Stimulated activated CD8-positive, alpha-beta memory T cell treated with anti-CD3 and anti-CD28 coated beads, Interleukin-12 subunit alpha, Interleukin-12 subunit beta, amount 100 ng/mL, for 24 hours (primary cell): ENCODE results near the gene C2CD5.

Experiments used
- DNase-seq: peaks from one replicate; pipeline ENCODE4 v3.0.0-alpha.2; 2020; ENCODE audit errors: extremely low read depth

Gene C2CD5

GRCh38 chr12:22416801-22417200, 127.5 kb downstream of the C2CD5 start:
- DNase-seq: no peak

GRCh38 chr12:22415342-22416309, 128.7 kb downstream of the C2CD5 start:
- DNase-seq: no peak

DNA sequence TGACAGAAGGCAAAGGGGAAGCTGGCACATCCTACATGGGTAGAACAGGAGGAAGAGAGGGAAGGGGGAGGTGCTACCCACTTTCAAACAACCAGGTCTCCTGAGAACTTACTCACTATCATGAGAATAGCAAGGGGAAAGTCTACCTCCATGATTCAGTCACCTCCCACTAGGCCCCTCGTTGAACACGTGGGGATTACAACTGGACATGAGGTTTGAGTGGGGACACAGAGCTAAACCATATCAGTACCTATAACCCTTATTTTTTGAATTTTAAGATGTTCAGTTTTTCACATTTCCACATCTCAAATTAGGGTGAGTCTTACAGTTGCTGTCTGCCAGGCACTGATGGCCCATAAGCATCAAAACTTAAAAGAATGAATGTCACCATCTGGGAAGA, 129.6 kb downstream of the C2CD5 start:
- no peak for DNase-seq

DNA sequence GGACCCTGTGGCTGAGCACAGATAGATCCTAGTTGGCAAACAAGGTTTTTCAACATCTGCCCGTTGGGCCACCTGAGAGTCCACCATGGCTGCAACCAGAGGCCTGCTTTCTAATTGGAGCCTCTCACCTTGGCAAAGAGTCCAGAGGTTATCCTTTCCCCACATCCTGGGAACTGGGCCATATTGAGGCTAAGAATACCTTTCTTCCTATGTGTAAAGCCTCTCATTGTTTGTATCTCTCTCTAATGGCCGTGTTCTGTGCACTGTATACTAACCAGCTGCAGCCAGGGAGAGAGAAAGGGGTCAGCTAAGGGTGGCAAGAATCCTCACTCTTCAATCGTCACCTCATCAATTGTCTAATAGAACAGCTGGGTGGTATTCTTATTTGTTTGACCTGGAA, 130.8 kb downstream of the C2CD5 start:
- no peak for DNase-seq

GRCh38 chr12:22412581-22412980, 131.8 kb downstream of the C2CD5 start:
- no peak for DNase-seq

GRCh38 chr12:22410486-22410885, 133.9 kb downstream of the C2CD5 start:
- DNase-seq: no peak

- no peak for DNase-seq
Observed at GRCh38 chr12:22409377-22410164, 134.8 kb downstream of the C2CD5 start.

- DNase-seq: no peak
Observed at GRCh38 chr12:22408610-22409376, 135.5 kb downstream of the C2CD5 start.

DNA sequence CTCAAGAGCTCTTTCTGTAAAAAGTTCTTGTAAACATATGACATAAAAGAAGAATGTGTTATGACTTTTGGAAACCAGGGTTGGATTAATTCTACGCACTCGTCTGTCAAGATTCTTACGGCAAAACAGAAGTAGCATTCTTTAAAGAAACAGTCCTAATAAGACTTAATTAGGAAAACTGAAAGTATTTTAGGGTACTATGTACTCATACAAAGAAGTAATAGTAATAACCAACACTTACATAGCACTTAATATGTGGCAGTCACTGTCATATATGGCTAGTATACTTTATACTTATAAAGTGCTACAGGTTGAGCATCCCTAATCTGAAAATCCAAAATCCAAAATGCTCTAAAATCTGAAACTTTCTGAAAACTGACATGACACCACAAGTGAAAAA, 136.9 kb downstream of the C2CD5 start:
- DNase-seq: no peak

GRCh38 chr12:22406627-22407026, 137.7 kb downstream of the C2CD5 start:
- DNase-seq: no peak

DNA sequence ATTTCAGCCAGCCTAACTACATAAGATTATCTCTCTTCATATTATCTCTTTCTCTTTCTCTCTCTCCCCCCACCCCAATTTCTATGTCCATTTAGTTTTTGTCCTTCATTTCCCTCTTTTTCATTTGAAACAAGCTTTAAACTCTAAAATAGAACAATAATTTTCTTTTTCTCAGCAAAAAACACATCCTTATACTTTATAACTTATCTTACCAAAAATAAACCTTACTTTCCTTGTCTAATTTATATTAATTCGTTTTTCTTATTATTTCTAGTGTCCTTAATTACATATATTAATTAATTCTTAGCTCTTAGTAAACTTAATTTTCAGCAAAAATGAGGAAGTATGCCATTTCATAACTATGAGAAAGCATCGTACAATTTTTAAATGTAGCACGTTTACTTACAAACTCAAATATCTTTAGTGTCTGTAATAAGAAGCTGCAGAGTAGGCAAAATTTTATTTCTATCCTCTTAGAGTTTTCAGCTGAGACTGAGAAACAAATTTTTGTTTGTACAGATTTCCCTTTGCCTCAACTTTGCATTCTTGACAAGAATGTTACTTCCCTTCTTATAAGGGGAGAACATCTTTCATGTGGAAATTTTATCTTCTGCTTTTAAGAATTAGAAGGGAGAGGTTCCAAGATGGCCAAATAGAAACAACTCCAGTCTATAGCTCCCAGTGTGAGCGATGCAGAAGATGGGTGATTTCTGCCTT, 144.7 kb downstream of the C2CD5 start:
- DNase-seq: no peak
